Eye (tissue), 1 donor: ENCODE results near the gene MAD1L1.
"Not testable (repeated sequence)": the region's sequence is repeated elsewhere in the genome, so short reads cannot be mapped to it uniquely, and the experiment has no call there.

Experiments
- DNase-seq: peaks from one replicate; pipeline ENCODE4 v3.0.0-alpha.2; 2015

The MAD1L1 gene

GRCh38 chr7:1931951-1932270 is 300.8 kb downstream of the MAD1L1 start:
- no peak for DNase-seq

GRCh38 chr7:1931256-1931950 is 301.3 kb downstream of the MAD1L1 start:
- no peak for DNase-seq

GRCh38 chr7:1930381-1931065 is 302.2 kb downstream of the MAD1L1 start:
- DNase-seq = no peak

- DNase-seq = not testable (repeated sequence)
These were observed 303.3 kb downstream of the MAD1L1 start for GRCh38 chr7:1929349-1929925.

GRCh38 chr7:1928645-1929348 is 303.9 kb downstream of the MAD1L1 start:
- no peak for DNase-seq

- DNase-seq = no peak
These were observed 304.7 kb downstream of the MAD1L1 start for GRCh38 chr7:1927937-1928644.

GRCh38 chr7:1926908-1927306 is 305.8 kb downstream of the MAD1L1 start:
- no peak for DNase-seq

GRCh38 chr7:1925973-1926907 is 306.5 kb downstream of the MAD1L1 start:
- no peak for DNase-seq

- DNase-seq = no peak
These were observed 307.4 kb downstream of the MAD1L1 start for GRCh38 chr7:1925349-1925748.

- DNase-seq = no peak
These were observed 308.4 kb downstream of the MAD1L1 start for GRCh38 chr7:1924258-1924817.

GRCh38 chr7:1923409-1924257 is 309.1 kb downstream of the MAD1L1 start:
- DNase-seq = no peak

- no peak for DNase-seq
These were observed 309.9 kb downstream of the MAD1L1 start for GRCh38 chr7:1922870-1923236.

- DNase-seq = peak; percentile 38
These were observed 310.5 kb downstream of the MAD1L1 start for GRCh38 chr7:1922071-1922869.

GRCh38 chr7:1920881-1921280 is 311.9 kb downstream of the MAD1L1 start:
- DNase-seq = peak; percentile 31

GRCh38 chr7:1920266-1920681 is 312.5 kb downstream of the MAD1L1 start:
- DNase-seq = peak; percentile 27

- DNase-seq = peak; percentile 53
These were observed 313.0 kb downstream of the MAD1L1 start for GRCh38 chr7:1919539-1920265.

GRCh38 chr7:1918881-1919525 is 313.7 kb downstream of the MAD1L1 start:
- DNase-seq = no peak

GRCh38 chr7:1918063-1918645 is 314.6 kb downstream of the MAD1L1 start:
- no peak for DNase-seq
